PFSK-1 (cell line): ENCODE results near the gene MPND.

Experiments
- POLR2AphosphoS5 ChIP-seq: IDR thresholded peaks from 2 replicates; pipeline ENCODE4 v1.6.1; 2012; ENCODE audit warnings: low read depth, mild to moderate bottlenecking, control low read depth, low read length, moderate library complexity
- TAF1 ChIP-seq: IDR thresholded peaks from 2 replicates; pipeline ENCODE4 v1.6.1; 2012; ENCODE audit warnings: low read length, control low read depth, borderline replicate concordance; ENCODE audit not compliant: insufficient read depth

DNA sequence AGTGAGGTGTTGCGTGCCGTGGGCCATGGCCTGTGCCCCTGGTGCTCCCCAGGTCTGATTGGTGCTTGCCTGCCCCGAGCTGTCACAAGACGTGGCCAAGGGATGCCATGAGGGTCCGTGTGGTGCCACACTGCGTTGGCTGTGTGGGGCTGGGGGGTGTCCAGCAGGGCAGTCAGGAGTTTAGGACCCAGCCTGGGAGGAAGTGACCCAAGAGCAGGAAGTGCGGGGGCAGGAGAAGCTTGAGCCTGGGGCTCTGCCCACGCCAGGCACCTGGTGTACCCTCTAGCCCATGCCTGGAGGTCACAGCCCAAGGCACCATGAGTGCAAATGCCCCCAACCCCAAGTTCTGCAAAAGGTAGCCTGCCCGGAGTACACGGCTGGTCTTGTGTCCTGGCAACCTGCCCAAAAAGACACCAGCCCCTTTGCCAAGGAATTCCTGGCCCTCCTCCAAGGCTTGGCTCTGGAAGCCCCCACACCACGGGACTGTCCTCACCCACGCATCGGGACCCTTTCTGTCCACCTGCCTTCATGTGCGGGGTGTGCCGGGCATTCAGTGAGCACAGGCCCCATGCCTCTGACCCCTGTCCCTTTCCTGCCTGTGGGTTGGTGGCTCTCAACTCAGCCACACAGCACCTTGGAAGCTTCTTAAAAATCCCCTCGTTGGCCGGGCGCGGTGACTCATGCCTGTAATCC, 24.9 kb downstream of the MPND start:
- no peak for TF ChIP-seq POLR2AphosphoS5
- TF ChIP-seq TAF1, result no peak
